H9 (cell line): ENCODE data around the gene MYO1E. TPM values are rescaled to one million over a fixed set of nuclear protein-coding genes. Genes with fewer than 3 reads are reported as not detected.

Source experiments
- DNase-seq: peaks from one replicate; pipeline ENCODE4 v3.0.0-alpha.2; 2017
- H2AFZ ChIP-seq: one replicate; pipeline ENCODE4 v1.6.1; 2013; ENCODE audit warnings: mild to moderate bottlenecking, low read length, control low read depth, moderate library complexity
- H2AK5ac ChIP-seq: 2 replicates; pipeline ENCODE4 v1.6.1; 2013; ENCODE audit warnings: low read length, control low read depth, mixed read lengths; ENCODE audit not compliant: insufficient read length
- H2BK120ac ChIP-seq: one replicate; pipeline ENCODE4 v1.6.1; 2013; ENCODE audit warnings: low read depth, mild to moderate bottlenecking, low read length, control low read depth, inconsistent platforms; ENCODE audit not compliant: poor library complexity, severe bottlenecking
- H2BK12ac ChIP-seq: 2 replicates; pipeline ENCODE4 v1.6.1; 2013; ENCODE audit warnings: low read length, control low read depth, mixed read lengths, low read depth; ENCODE audit not compliant: insufficient read length
- H2BK15ac ChIP-seq: 2 replicates; pipeline ENCODE4 v1.6.1; 2013; ENCODE audit warnings: low read depth, low read length, control low read depth
- H2BK20ac ChIP-seq: one replicate; pipeline ENCODE4 v1.6.1; 2013; ENCODE audit warnings: low read depth, mild to moderate bottlenecking, low read length, control low read depth, inconsistent platforms; ENCODE audit not compliant: poor library complexity, severe bottlenecking
- H2BK5ac ChIP-seq: 2 replicates; pipeline ENCODE4 v1.6.1; 2013; ENCODE audit warnings: low read length, control low read depth, mixed read lengths; ENCODE audit not compliant: insufficient read length
- H3K14ac ChIP-seq: 2 replicates; pipeline ENCODE4 v1.6.1; 2013; ENCODE audit warnings: low read length, control low read depth; ENCODE audit not compliant: insufficient read depth
- H3K18ac ChIP-seq: 2 replicates; pipeline ENCODE4 v1.6.1; 2013; ENCODE audit warnings: low read depth, mild to moderate bottlenecking, mixed read lengths, low read length, control low read depth; ENCODE audit not compliant: insufficient read length
- H3K23ac ChIP-seq: 2 replicates; pipeline ENCODE4 v1.6.1; 2013; ENCODE audit warnings: low read length, control low read depth, mixed read lengths, low read depth; ENCODE audit not compliant: insufficient read length
- H3K23me2 ChIP-seq: 2 replicates; pipeline ENCODE4 v1.6.1; 2013; ENCODE audit warnings: low read depth, mild to moderate bottlenecking, mixed read lengths, low read length, control low read depth; ENCODE audit not compliant: insufficient read length, poor library complexity, severe bottlenecking
- H3K27ac ChIP-seq: 2 replicates; pipeline ENCODE4 v1.5.1; 2013; ENCODE audit warnings: low read length, control low read depth, mixed read lengths, low read depth; ENCODE audit not compliant: insufficient read length
- H3K27me3 ChIP-seq: 2 replicates; pipeline ENCODE4 v1.6.1; 2013; ENCODE audit warnings: low read length, control low read depth, inconsistent platforms; ENCODE audit not compliant: insufficient read depth
- H3K4ac ChIP-seq: 2 replicates; pipeline ENCODE4 v1.6.1; 2013; ENCODE audit warnings: low read depth, mild to moderate bottlenecking, control low read depth, inconsistent platforms, low read length, moderate library complexity
- H3K4me1 ChIP-seq: 2 replicates; pipeline ENCODE4 v1.6.1; 2013; ENCODE audit warnings: low read length, control low read depth, inconsistent platforms; ENCODE audit not compliant: insufficient read depth
- H3K4me2 ChIP-seq: 2 replicates; pipeline ENCODE4 v1.6.1; 2013; ENCODE audit warnings: low read length, control low read depth, mixed read lengths; ENCODE audit not compliant: insufficient read length, insufficient read depth
- H3K56ac ChIP-seq: 2 replicates; pipeline ENCODE4 v1.6.1; 2013; ENCODE audit warnings: low read depth, mild to moderate bottlenecking, mixed read lengths, low read length, control low read depth; ENCODE audit not compliant: insufficient read length
- H3K79me1 ChIP-seq: 2 replicates; pipeline ENCODE4 v1.6.1; 2013; ENCODE audit warnings: low read depth, mild to moderate bottlenecking, moderate library complexity, low read length, control low read depth, inconsistent platforms; ENCODE audit not compliant: insufficient read depth, poor library complexity, severe bottlenecking
- H3K79me2 ChIP-seq: 2 replicates; pipeline ENCODE4 v1.6.1; 2013; ENCODE audit warnings: low read length, control low read depth, inconsistent platforms; ENCODE audit not compliant: insufficient read depth
- H3K9ac ChIP-seq: 2 replicates; pipeline ENCODE4 v1.6.1; 2013; ENCODE audit warnings: low read length, control low read depth, mixed read lengths; ENCODE audit not compliant: insufficient read length; ENCODE audit errors: extremely low read depth
- H3K9me3 ChIP-seq: one replicate; pipeline ENCODE4 v1.6.1; 2013; ENCODE audit warnings: low read depth, low read length, inconsistent platforms; ENCODE audit not compliant: control insufficient read depth
- H3T11ph ChIP-seq: one replicate; pipeline ENCODE4 v1.6.1; 2013; ENCODE audit warnings: mild to moderate bottlenecking, low read length, control low read depth, inconsistent platforms
- H4K20me1 ChIP-seq: one replicate; pipeline ENCODE4 v1.6.1; 2013; ENCODE audit not compliant: control insufficient read depth, insufficient read length, insufficient read depth
- H4K5ac ChIP-seq: 2 replicates; pipeline ENCODE4 v1.6.1; 2013; ENCODE audit warnings: low read depth, mild to moderate bottlenecking, mixed read lengths, low read length, control low read depth; ENCODE audit not compliant: insufficient read length
- H4K8ac ChIP-seq: replicated peaks from 2 replicates; pipeline ENCODE4 v1.6.1; 2013; ENCODE audit warnings: low read length, control low read depth, mixed read lengths, low read depth; ENCODE audit not compliant: insufficient read length
- H4K91ac ChIP-seq: 2 replicates; pipeline ENCODE4 v1.6.1; 2013; ENCODE audit warnings: low read depth, mild to moderate bottlenecking, moderate library complexity, mixed read lengths, low read length, control low read depth; ENCODE audit not compliant: insufficient read length
- H3K27ac Mint-ChIP-seq, 3 experiments: 2 replicates in 2 of 3; 3 replicates in 1 of 3; pipeline ENCODE4 v1.8.0; 2020 to 2021; ENCODE audit warnings: mixed read lengths in 3 of 3, mild to moderate bottlenecking in 1 of 3, moderate library complexity in 1 of 3
- H3K27me3 Mint-ChIP-seq: 2 replicates; pipeline ENCODE4 v1.8.0; 2021; ENCODE audit warnings: low read depth, mild to moderate bottlenecking, moderate library complexity, mixed read lengths
- H3K36me3 Mint-ChIP-seq, 3 experiments: 2 replicates in 2 of 3; 3 replicates in 1 of 3; pipeline ENCODE4 v1.8.0; 2020 to 2021; ENCODE audit warnings: low read depth in 3 of 3, mixed read lengths in 3 of 3; ENCODE audit not compliant: insufficient read depth in 1 of 3
- H3K4me1 Mint-ChIP-seq, 2 experiments: 2 replicates each; pipeline ENCODE4 v1.8.0; 2020; ENCODE audit warnings: mixed read lengths in 2 of 2
- H3K4me3 Mint-ChIP-seq, 2 experiments: 2 replicates in 1 of 2; 3 replicates in 1 of 2; pipeline ENCODE4 v1.8.0; 2020 to 2021; ENCODE audit warnings: mild to moderate bottlenecking in 2 of 2, mixed read lengths in 2 of 2, moderate library complexity in 1 of 2
- H3K9me3 Mint-ChIP-seq, 2 experiments: 2 replicates in 1 of 2; 3 replicates in 1 of 2; pipeline ENCODE4 v1.8.0; 2020; ENCODE audit warnings: mild to moderate bottlenecking in 2 of 2, mixed read lengths in 2 of 2, moderate library complexity in 1 of 2
- CTCF ChIP-seq: fragments of 200-600 bp; sonication (generic); conservative IDR thresholded peaks from 3 replicates; pipeline ENCODE4 v1.8.0; 2021; ENCODE audit warnings: antibody characterized with exemption, mild to moderate bottlenecking
- WGBS: extraction: QIAGEN DNeasy Blood & Tissue Kit; methylation state at CpG from one replicate; pipeline ENCODE4 v1.1.7; 2013; ENCODE audit warnings: missing lambda C conversion rate, low lambda C conversion rate, mixed read lengths; ENCODE audit not compliant: insufficient read length; ENCODE audit errors: extremely low coverage; 5-methylcytosine and 5-hydroxymethylcytosine counted together
- total RNA-seq: library from RNA; stranded (reverse); gene quantifications from 2 replicates; pipeline ENCODE4 v1.2.1, GENCODE V29; 2021

The MYO1E gene
- total RNA-seq, 1 experiment from 2014 or later: 235 TPM

DNA sequence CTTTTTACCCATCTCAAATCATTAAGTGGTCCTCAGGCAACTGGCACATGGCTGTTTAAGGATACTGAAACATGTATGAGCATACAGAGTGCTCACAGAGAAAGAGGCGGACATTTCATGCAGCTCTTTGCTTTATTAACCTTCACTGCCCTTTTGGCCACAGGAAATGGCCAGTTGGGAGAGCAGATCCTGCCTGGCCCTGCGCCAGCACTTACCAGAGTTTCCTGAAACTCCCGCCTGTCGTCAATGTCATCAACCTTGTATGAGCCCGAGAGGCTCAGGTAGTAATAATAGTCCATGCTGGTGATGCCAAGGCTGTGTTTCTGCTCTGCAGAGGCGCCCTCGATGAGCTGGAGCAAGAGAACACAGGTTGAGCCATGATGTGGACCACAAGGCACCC lies 148.2 kb downstream of the MYO1E start:
- Histone ChIP-seq H2AFZ (no peak overlapping the region), H3K79me1 (no peaks in the 10 kb centered on the region), H4K20me1 (no peaks in the 10 kb centered on the region), H3K9me3 (no peaks in the 10 kb centered on the region), H2BK120ac (no peak overlapping the region), H3K23ac (no peak overlapping the region), H3K27ac (no peak overlapping the region), H4K8ac (no peak overlapping the region), H2BK5ac (no peak overlapping the region), H3K18ac (no peak overlapping the region), H3K14ac (no peak overlapping the region), H4K91ac (no peak overlapping the region), H2BK20ac (no peak overlapping the region), H3K9ac (no peak overlapping the region), H4K5ac (no peak overlapping the region), H3K4me1 (no peaks in the 10 kb centered on the region), H2BK15ac (no peak overlapping the region), H2AK5ac (no peak overlapping the region), H3T11ph (no peak overlapping the region), H3K4ac (no peak overlapping the region), H3K79me2 (no peaks in the 10 kb centered on the region), H3K56ac (no peak overlapping the region), H3K27me3 (no peaks in the 10 kb centered on the region), H3K23me2 (no peaks in the 10 kb centered on the region), H3K4me2 (no peak overlapping the region), H2BK12ac (no peak overlapping the region)
- no CpG with 5 or more reads among the region's 7 CpGs for WGBS
- no peak overlapping the region for H3K4me3 Mint-ChIP-seq
- H3K4me1 Mint-ChIP-seq: peaks cover 0 to 4% of the 10 kb centered on the region in 2 experiments; a peak in 1 of 4 replicates
- no peaks in the 10 kb centered on the region for H3K27me3 Mint-ChIP-seq
- no peaks in the 10 kb centered on the region for H3K9me3 Mint-ChIP-seq
- TF ChIP-seq CTCF: no peak
- H3K27ac Mint-ChIP-seq: 0 out of 7 replicates have a peak overlapping the region, but pooled peaks of 1 of the 3 experiments have one; percentile 70
- peaks cover 11 to 66% (median 58%) of the 10 kb centered on the region in 3 experiments; a peak in 6 of 7 replicates for H3K36me3 Mint-ChIP-seq
- DNase-seq: no peak
